ENCODE results near the gene CCSER2. TPM values are rescaled to one million over a fixed set of nuclear protein-coding genes. Genes with fewer than 3 reads are reported as not detected.

CCSER2 gene
- total and polyA plus RNA-seq, 12 donors: 8.3 to 63.9 (median 38.1) TPM

DNA sequence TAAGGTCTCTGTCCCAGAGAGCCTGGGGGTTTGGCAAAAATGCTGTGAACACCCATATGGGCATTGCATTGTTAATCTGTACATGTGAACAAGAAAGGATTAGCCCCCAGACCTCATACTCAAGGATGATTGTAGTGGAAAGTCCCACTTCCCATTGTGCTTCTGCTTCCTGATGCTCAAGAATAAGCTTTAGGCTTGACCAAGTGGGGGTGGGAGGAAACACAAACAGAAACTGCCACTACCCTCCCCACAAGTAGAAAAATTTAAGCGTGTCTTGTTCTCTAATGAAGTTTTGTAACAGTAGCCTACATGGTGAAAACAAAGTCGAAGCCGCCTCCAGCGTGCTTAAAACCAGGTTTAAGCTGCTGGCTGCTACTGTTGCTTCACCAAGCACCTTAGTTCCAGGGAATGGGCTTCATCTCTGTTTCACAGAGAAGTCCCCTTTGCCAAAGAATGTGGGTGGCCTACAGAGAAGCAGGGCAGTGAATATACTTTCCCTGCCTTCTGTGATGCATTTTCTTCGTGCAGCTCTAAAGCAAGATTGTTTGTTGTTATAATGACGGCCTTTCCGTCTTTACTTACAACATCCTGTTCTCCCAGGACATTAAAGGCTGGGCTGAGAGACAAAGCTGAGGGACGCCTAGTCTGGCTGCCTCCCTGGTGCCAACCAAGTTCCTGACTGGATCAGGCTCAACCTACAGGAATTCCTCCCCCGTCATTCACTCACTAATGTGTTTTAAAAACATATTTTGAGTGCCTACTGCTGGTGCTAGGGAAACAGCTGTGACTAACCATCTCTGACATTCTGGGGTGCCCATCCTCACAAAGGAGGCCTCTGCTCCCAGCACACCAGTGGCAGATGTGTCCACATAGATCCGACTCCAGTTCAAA, 32.1 kb upstream of the CCSER2 start:
- Histone ChIP-seq H3K27ac (no peak overlapping the region), H3K4me3 (no peak overlapping the region), H3K4me1 (replicated peaks in 1 of 2) (no peaks in the 10 kb centered on the region), H3K9me3 (replicated peaks in 1 of 3) (no peaks in the 10 kb centered on the region), H3K27me3 (no peaks in the 10 kb centered on the region), H3K36me3 (replicated peaks in 1 of 2) (no peaks in the 10 kb centered on the region)
- no peak for DNase-seq
- no peak for TF ChIP-seq POLR2A (IDR thresholded peaks at IDR 0.05)
- TF ChIP-seq, protein P1, sequence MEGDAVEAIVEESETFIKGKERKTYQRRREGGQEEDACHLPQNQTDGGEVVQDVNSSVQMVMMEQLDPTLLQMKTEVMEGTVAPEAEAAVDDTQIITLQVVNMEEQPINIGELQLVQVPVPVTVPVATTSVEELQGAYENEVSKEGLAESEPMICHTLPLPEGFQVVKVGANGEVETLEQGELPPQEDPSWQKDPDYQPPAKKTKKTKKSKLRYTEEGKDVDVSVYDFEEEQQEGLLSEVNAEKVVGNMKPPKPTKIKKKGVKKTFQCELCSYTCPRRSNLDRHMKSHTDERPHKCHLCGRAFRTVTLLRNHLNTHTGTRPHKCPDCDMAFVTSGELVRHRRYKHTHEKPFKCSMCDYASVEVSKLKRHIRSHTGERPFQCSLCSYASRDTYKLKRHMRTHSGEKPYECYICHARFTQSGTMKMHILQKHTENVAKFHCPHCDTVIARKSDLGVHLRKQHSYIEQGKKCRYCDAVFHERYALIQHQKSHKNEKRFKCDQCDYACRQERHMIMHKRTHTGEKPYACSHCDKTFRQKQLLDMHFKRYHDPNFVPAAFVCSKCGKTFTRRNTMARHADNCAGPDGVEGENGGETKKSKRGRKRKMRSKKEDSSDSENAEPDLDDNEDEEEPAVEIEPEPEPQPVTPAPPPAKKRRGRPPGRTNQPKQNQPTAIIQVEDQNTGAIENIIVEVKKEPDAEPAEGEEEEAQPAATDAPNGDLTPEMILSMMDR (IDR thresholded peaks at IDR 0.05): no peak
- WGBS, 4 donors: 63 to 74% (median 68%) methylated on average over 10 of the region's 10 CpGs
- intact Hi-C loops (cut with DNase I): no loop called here

DNA sequence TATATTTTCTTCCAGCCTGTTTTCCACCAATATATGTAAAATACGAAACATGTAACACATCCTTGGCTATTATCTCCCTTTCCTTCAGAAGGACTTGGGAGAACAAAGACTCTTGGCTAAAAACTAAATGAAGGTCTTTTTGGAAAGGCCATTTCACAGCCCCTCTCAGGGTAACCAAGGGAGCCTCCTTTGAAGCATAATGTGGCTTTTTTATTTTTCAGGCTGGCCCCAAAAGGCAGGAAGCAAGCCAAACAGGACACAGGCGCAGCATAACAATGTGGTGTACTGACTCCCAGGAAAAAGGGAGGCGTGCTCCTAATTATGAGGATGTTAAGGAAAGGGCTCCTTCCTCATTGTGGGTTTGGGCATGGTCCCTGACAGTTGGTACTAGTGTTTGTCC, 30.3 kb upstream of the CCSER2 start:
- H3K27ac ChIP-seq: no peak overlapping the region
- H3K4me1 ChIP-seq (replicated peaks in 1 of 2): no peaks in the 10 kb centered on the region
- no peaks in the 10 kb centered on the region for H3K27me3 ChIP-seq
- H3K36me3 ChIP-seq (replicated peaks in 1 of 2): no peaks in the 10 kb centered on the region
- WGBS, 4 donors: 76 to 86% (median 81%) methylated on average over 3 of the region's 3 CpGs
- DNase-seq: no peak
- intact Hi-C loops (cut with DNase I): no loop called here
- no peaks in the 10 kb centered on the region for H3K9me3 ChIP-seq (replicated peaks in 1 of 3)
- no peak overlapping the region for H3K4me3 ChIP-seq
- TF ChIP-seq, protein P1 (IDR thresholded peaks at IDR 0.05): no peak
- no peak for TF ChIP-seq POLR2A (IDR thresholded peaks at IDR 0.05)

DNA sequence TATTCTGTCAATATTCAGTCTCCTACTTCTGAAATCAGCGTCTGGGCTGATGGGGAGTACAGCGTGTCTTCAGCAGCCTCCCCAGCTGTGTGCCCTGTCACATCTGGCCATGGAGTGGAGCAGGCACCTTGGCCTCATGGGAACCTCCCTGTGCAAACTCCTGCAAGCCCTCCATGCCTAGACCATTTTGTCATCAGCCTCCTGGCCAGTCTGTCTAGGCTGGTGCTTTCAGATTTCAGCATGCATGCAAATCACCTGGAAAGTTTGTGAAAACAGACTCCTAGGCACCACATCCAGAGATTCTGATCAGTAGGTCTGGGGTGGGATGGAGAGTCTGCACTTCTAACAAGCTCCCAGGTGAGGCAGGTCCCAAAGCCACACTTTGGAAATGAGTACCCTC, 26.2 kb upstream of the CCSER2 start:
- 62 to 73% (median 71%) methylated on average over 2 of the region's 2 CpGs for WGBS, 4 donors
- no peaks in the 10 kb centered on the region for H3K36me3 ChIP-seq (replicated peaks in 1 of 2)
- H3K4me1 ChIP-seq (replicated peaks in 1 of 2): no peaks in the 10 kb centered on the region
- no peak overlapping the region for H3K27ac ChIP-seq
- no peak overlapping the region for H3K4me3 ChIP-seq
- no peaks in the 10 kb centered on the region for H3K27me3 ChIP-seq
- no peak for TF ChIP-seq POLR2A (IDR thresholded peaks at IDR 0.05)
- TF ChIP-seq, protein P1 (IDR thresholded peaks at IDR 0.05): no peak
- no peaks in the 10 kb centered on the region for H3K9me3 ChIP-seq (replicated peaks in 1 of 3)
- no peak for DNase-seq
- intact Hi-C loops (cut with DNase I): no loop called here

DNA sequence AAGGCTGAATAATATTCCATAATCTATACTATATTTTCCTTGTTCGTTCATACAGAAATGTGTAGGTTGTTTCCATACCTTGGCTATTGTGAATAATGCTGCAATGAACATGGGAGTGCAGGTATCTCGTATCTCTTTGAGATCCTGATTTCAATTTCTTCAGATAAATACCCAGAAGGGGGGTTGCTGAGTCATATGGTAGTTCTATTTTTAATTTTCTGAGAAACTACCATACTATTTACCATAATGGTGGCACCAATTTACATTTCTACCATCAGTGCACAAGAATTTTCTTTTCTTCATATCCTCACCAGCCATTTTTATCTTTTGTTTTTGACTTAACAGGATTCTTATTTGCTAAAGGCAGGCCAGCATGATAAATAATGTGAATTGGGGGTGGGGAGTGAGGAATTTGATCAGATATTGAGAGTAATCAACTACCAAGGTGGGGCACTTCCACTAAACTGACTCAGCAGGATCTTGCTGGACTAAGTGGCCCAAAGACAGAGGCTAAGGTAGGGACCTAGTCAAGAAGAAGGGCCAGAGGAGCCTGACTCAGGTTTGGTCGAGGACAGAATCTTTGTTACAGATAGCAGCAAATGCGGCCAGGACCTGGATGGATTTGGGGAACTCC, 21.5 kb upstream of the CCSER2 start:
- WGBS, 4 donors: 71 to 91% (median 78%) methylated on average over 4 of the region's 4 CpGs
- no peaks in the 10 kb centered on the region for H3K9me3 ChIP-seq (replicated peaks in 1 of 3)
- no peaks in the 10 kb centered on the region for H3K36me3 ChIP-seq (replicated peaks in 1 of 2)
- TF ChIP-seq, protein P1 (IDR thresholded peaks at IDR 0.05): no peak
- no peak for TF ChIP-seq POLR2A (IDR thresholded peaks at IDR 0.05)
- H3K27ac ChIP-seq: no peak overlapping the region
- H3K4me3 ChIP-seq: no peak overlapping the region
- H3K27me3 ChIP-seq: no peaks in the 10 kb centered on the region
- peaks cover 0 to 4% of the 10 kb centered on the region in 2 donors for H3K4me1 ChIP-seq (replicated peaks in 1 of 2)
- intact Hi-C loops (cut with DNase I): no loop called here
- no peak for DNase-seq

Data from adrenal gland (tissue), 12 donors.